Measurements from ENCODE around the gene CEP68.
"Not testable (repeated sequence)": the region's sequence is repeated elsewhere in the genome, so short reads cannot be mapped to it uniquely, and the experiment has no call there.

Gene CEP68

DNA sequence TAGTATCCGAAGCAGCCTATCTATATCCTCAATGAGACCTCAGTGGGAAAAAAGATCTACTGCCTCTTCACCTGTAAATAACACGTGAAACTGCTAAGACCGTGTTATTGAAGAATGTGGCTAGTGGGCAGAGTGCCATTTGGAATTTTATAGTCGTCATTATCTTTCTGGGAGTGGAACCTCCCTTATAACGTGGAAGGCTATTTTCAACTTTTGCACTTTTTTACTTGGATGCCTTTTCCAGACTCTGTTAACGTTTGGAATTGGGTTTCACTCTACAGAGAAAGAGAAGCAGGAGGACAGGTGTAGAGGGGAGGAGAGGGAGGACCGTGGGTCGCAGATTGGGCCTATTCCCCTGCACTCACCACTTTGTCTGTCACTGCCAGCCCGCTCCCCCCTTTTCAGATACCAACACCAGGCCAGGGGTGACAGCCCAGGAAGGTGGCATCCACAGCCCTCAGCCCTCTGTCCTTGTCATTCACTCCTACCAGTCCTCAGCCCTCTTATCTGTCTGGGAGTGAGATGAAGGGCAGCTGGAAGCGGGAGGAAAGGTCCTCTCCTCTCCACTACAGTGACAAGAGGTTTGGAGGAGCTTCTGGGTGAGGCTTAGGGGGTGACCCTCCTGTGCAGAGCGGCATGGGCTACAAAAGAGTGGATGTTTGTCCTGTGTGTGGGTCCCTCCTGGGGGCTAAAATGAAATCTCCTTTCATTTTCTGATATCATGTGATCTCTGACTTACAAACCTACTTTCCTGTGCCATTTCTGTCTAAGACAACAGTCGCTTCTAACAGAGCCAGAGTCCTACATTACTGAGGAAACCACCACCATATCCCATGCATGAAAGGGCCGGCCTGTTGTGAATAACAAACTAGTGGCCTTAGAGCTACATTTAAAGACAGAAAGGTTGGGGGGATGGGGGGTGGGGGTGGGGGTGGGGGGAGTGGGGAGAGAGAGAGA lies 23.9 kb upstream of the CEP68 start:
- DNase-seq: no peak

DNA sequence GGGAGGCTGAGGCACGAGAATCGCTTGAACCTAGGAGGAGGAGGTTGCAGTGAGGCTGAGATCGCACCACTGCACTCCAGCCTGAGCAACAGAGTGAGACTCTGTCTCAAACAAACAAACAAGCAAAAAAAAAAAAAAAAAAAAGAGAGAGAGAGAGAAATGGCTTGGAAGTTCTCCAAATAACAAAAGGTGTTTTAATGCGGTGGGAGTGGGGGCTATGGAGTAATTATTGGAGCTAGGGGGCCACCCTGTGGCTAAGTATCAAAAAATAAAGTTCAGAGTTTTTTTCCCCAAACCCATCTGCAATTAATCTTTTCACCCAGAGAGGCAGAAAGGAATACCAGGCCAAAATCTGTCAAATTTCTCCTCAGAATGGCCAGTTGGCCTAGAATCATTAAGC lies 23.0 kb upstream of the CEP68 start:
- peak; percentile 45 for DNase-seq

DNA sequence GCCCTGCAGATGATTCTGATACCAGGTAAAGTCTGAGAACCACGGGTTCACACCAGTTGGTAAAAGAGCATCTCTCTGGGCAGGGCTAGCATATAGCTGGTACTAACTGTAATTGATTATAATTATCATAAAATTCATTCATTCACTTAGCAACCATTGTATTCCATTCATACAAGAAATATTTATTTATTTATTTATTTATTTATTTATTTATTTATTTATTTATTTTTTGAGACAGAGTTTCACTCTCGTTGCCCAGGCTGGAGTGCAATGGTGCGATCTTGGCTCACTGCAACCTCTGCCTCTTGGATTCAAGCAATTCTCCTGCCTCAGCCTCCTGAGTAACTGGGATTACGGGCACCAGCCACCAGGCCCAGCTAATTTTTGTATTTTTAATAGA lies 22.5 kb upstream of the CEP68 start:
- DNase-seq: not testable (repeated sequence)

DNA sequence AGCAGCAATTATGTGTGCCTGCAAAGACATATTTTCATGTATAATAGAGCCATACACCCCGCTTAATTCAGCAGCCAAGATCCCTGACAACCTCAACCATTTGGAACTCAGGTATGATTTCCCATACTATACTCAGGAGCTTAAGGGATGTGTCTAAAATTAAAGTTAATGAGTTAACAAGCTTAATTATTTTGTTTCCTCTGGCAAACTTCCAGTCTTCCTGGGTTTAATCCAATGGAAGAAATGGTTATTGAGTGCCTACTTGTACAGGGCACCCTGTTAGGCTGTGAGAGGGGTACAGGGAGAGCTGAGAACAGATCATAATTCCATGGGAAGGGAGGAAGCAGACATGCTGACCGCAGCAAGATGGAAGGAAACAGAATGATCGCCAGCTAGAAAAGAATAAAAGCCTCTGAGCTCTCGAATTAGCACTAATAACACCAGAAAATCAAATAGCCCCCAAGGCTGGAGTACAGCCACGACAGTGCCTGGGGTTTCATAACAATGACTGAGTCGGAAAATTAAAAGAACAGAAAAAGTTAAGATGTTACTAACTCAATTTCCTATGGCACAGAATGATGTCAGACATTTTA lies 20.8 kb upstream of the CEP68 start:
- DNase-seq: peak; percentile 89

DNA sequence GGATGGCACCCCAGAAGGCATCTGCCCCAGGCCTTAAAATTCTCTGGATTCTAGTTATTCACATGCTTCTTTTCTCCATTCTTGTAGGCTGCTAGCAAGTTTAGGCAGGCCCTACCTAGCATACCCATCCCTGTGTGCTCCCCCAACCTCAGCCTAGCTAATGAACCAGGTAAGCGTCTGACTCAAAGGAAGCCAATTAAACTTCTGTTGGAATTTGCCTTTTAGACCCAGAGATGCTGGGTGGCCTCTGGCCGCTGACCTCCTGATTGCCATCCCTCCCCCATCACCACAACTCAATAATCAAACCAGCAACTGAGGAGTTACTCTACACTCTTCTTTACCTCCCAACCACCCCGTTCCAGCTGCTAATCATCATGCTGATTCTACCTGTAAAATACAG lies 19.0 kb upstream of the CEP68 start:
- DNase-seq: no peak

DNA sequence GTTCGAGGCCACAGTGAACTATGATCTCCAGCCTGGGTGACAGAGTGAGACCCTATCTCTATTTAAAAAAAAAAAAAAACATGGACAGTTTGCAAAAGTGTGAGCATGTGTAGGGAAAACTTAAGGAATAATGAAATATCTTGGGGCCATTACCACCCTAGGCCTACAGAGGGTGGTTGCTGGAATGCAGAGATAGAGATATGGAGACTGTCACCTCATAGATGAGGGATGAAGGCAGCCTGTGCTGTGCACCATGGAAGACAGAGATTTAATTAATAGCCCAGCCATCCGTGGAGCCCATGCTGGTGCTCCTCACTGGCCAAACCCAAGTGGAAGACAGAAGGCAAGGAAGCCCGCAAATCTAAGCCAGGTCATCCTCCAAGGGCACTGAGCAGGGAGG lies 16.6 kb upstream of the CEP68 start:
- DNase-seq: no peak

DNA sequence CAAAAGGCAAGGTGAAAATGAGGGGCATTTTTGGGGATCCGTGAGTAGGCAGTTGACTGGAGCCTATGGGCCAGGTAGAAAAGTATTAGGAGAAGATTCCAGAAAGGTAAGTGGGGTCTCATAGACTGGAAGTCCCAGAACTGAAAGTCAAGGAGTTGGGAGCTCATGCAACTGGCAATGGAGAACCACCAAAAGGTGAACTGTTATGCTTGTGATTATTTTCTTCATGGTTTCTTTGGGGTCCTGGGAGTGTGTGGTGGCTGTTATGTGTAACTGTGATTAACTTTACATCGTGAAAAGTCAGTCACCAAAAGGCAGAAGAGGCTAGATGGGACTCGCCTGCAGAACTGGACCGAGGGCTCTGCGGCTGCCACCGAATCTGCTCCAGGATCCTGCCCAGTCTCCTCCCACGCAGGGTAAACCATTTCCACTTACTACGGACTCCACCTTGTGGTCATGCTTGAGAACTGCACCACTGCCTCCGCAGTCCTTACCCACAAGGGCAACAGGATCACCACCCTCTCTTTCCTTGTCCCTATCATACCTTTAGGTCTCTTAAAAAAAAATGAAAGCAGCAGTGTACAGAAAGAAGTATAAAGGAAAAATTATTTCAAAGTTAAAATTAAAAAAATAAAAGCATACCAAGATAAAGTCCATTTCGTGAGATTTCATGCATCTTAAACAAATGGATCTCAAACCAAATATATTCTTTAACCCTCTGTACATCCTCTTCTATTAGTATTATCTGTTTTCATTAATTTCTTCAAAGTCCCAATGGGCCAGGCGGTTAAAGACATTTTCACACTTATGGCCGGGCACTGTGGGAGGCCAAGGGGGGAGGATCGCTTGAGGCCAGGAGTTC lies 15.6 kb upstream of the CEP68 start:
- DNase-seq: peak; percentile 64

DNA sequence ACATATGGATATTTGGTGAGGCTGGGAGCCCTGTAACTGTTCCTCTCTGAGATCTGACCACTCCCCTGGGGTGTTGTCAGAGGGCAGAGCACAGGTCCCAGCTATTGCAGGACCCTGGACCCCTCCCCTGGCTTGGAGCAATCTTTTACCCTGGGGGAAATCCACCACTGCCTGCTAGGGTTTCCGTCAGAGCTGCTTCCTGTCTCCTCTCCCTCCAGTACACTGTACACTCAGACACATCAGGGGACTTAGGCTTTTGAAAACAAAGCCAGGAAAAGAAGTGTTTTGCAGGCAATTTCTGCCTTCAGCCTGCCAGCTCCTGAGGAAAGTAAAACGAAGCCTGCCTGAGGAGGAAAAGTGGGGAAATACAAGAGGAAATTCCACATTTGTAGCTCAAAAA lies 13.2 kb upstream of the CEP68 start:
- no peak for DNase-seq

DNA sequence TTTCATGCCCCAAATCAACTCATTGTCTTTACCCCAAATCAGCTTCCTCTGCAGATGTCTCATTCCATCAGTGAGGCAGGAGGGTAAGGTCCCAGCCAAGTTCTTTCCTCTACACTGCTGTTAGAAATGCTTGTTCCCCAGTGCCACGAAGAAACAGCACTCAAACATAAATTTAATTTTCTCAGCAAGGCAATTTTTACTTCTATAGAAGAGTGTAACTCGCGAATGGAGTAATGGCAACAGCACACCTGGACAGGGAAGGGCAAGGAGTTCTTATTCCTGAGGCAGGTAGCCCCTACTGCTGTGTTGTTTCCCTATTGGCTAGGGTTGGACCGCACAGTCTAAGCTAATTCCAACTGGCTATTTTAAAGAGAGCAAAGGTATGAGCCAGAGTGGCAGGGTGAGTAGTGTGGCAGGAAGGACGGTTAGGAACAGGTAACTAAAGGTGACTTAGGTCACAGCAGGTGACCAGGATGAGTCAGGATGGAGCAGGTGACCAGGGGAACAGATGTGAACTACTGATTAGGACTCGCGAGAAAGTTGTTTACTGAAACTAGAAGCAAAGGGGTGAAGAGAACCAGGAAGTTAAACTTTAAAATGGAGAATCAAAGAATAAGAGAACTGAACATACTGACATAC lies 12.0 kb upstream of the CEP68 start:
- no peak for DNase-seq

DNA sequence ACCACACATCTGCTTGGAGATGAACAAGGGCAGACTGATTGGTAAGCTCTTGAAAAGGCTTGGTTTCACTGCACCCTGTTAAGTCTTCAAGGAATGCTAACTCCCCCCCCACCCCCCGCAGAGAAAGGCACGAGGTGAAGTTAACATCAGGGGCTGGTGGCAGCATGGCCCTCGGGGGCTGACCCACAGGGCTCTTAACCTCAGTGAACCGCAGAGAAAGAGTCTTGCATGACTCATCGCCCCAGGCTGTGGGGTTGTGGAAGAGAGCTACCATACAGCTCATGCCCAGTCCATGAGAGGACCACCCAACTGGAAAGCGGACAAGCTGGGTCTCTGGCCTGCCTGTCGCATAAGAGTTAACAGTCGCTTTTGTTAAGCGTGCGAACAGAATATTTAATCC lies 10.6 kb upstream of the CEP68 start:
- DNase-seq: no peak

DNA sequence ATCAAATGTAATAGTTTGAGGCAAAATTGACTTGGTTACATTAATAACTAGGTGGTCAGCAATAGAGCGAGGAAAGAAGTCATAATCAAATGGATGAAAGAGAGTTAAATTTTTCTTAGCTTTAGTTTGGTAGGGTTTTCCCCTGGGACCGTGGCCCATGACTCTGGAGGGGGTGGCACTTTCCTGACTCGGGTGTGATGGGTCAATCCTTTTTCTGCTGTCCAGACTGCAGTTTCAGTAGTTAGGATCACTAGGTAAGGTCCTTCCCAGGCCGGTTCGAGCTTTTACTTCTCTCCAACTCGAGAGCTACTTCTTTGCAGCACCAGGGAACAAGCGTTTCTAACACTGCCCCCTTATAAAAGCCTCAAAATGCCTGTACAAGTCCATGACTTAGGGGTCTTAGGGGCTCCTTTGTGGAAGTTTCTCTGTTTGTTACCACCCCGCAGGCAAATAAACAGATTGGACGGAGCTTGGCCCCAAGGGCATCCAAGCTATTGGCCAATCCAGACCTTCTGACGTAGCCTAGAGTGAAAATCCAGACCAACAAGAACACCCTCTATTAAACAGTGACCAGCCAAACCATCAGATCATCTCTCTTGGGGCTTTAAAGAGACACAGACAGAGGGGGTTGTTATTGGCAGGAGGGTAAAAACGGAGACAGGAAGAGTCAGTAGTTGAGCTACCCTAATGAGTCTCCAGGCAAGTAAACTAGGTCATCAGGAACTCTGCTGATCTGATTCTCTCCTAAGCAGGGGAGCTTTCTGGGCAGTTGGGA lies 9.4 kb upstream of the CEP68 start:
- no peak for DNase-seq

DNA sequence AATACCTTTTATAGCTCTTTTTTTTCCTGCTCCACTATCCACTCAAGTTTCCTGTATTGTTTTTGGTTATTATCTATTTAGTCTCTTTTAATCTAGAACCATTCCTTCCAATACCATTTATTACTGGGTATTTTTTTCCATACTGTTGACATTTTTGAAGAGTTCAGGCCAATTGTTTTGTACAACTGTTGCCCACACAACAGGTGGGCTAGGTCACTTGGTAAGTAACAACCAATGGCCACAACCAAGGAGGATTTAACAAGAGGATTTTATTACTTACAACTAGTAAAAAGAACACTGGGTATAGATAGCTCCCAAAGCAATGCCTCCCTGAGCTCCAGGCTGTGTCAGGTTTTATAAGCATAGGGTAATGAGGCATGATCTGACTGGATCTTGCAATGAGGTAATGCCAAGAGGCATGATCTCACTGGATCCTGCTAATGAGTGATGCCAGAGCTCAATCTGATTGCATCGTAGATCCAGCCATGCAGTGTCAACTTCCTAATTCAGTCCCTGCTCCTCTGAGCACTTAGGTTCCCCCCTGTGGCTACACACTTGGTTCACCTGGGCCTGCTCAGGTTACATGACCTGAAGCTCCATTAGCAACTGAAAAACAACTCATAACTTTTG lies 7.1 kb upstream of the CEP68 start:
- no peak for DNase-seq

DNA sequence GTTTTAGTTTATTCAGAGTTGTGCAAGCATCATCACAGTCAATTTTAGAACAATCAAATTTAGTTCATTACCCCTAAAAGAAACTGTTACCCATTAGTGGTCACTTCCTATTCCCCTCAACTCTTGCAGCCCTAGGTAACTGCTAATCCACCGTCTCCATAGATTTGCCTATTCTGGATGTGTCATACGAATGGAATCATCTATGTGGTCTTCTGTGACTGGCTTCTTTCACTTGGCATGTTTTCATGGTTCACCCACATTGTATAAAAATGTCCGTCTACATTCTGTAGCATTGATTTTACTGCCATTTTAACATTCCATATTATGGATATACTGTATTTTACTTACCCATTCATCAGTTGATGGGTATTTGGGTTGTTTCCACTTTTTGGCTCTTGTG lies 5.3 kb upstream of the CEP68 start:
- DNase-seq: no peak

DNA sequence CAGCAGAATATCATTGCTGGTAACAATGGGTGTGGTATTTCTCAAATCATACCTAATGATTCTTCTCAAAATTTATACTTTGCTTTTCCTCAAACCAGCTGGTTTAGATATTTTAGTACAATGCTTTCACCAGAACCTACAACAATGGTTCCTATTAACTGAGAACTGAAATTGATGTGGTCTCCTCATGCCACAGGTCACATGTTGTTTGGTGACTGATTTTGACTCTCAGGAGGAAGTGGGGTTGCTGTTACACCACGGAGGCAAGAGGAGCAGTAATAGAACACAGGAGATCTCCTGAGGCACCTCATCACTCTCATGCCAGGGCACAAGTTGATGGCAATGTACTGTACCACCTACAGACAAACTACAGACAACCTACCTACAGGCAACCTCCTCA lies 3.0 kb upstream of the CEP68 start:
- DNase-seq: no peak

DNA sequence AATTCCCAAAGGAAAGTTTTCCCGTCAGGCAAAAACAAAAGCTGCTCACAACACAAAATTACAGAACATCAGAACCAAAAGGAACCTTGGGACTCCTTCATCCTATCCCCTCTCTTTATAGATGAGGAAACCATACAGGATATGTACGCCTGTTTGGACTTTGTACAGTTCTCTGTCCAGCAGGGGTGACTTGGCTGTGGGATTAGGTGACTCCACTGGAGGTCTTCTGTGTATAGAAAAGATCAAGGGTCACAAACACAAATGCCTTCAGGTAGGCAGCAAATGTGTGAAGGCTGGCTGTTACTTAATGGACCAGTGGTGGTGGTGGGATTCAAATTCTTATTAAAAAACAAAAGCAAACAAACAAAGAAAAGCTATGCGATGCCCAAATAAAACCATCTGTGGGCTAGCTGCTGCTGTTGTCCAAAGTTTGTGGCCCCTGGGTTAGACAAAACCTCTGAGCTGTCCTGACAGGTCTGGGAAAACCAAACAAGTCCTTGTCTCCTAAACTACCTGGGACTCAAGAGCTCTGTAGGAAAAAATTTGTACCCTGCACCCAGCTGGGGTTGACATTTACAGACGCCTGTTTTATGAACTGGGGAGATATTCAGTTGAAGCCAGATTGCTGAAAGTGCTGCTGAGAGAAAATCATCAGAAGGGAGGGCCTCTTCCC lies 1.3 kb upstream of the CEP68 start:
- no peak for DNase-seq

DNA sequence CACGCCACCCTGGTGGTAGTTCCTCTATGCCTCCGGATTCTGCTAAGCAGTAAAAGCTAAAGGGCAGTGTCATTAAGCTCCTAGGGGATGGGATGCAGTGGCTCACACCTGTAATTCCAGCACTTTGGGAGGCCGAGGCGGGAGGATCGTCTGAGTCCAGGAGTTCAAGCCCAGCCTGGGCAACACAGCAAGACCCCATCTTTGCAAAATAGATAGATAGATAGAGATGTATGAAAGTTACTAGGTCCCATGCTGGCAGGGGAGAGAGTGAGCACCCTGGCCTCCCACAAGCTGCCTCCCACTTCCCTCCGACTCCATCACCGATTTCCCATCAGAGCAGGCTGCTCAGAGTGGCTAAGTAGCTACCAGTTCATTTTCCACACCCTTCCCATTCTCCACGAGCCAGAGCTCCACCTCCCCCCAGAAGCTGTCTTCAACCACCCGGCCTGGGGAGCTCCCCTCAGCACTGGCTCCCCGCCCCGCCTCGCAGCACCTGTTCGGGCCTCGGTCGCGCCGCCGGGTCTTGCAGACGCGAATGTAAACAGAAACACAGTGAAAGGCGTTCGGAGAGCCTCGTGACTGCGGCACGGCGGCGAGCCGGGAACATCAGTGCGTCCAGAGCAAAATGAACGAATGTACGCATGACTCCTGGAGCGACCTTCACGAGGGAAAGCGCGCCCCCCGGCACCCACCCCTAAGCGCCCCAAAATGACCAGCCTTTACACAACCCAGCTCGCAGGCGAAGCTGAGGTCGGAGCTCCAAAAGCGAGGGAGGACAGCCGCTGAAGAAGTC lies 598 bp upstream of the CEP68 start:
- DNase-seq: peak; percentile 72

DNA sequence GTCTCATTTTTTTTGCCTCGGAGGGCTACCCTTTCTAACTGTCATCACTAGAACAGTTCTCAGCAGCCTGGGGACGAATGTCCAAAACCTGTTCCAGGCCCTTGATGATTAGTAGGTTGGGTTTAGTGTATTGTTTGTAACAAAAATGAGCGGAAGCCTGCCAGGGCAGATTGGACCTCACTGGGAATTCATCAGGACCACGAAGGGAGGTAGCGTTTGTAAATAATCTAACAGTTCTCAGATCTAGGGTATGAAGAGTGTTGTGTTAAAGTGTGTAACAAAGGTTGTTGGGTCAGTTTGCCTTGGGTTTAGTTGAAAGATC lies 799 bp downstream of the CEP68 start:
- no peak for DNase-seq

DNA sequence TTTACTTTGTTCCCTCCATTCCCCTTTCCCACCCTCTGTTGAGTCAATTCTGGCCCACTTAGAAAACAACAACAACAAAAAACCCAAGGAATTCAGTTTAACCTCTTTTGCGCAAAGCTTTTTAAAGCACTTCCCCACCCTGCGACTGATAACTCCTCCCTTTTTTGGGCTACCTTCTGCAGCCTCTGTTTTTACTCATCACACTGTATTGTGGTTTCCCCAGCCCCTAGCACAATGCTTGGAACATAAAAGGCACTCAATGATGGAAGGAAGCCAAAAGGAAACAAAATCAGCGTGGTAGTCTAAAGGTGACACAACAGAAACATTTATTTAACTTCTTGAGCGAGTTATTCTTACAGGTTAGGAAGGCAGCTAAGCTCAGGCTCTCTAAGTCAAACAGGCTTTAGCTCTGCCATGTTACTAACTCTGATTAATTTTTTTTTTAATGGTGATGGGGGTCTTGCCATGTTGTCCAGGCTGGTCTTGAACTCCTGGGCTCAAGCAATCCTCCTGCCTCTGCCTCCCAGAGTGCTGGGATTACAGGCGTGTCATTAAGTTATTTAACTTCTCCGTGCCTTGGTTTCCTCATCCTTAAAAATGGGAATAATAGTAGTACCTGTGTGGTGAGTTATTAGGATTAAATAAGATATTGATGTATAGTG lies 1.3 kb downstream of the CEP68 start:
- peak; percentile 58 for DNase-seq

DNA sequence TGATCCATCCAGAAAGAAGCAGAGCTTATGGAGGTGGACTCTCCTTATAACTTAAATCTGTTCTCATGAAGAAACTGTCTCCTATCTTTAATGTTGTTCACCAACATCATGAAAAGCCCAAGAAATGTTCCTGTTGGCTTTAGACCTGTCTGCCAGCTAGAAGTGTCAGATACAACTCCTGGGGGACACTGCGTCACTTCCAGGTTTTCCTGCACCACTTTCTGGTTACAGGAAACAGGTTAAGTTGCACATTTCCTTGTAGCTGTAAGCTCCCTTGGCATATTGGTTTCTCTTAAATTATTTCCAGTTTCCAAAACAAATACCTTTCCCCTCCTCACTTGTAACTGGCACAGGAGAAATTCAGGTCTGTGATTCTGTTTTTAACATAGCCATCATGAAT lies 2.9 kb downstream of the CEP68 start:
- DNase-seq: no peak
